Left ventricle myocardium inferior (tissue), 1 donor: ENCODE measurements around the gene SLC12A9. TPM values are rescaled to one million over a fixed set of nuclear protein-coding genes. Genes with fewer than 3 reads are reported as not detected.
A peak's percentile ranks its signal among the peaks of the same experiment; 100 is the strongest.

Source experiments
- DNase-seq: peaks from one replicate; pipeline ENCODE4 v3.0.0-alpha.2; 2020
- H3K27ac ChIP-seq: fragments of 200-600 bp; replicated peaks from 2 replicates; pipeline ENCODE4 v1.8.0; 2021
- H3K27me3 ChIP-seq: fragments of 200-600 bp; 2 replicates; pipeline ENCODE4 v1.8.0; 2021; ENCODE audit warnings: low read depth
- H3K36me3 ChIP-seq: fragments of 200-600 bp; 2 replicates; pipeline ENCODE4 v1.8.0; 2021
- H3K4me1 ChIP-seq: fragments of 200-600 bp; 2 replicates; pipeline ENCODE4 v1.8.0; 2021
- H3K4me3 ChIP-seq: fragments of 200-600 bp; 2 replicates; pipeline ENCODE4 v1.8.0; 2021; ENCODE audit warnings: mild to moderate bottlenecking, moderate library complexity
- H3K9me3 ChIP-seq: fragments of 200-600 bp; replicated peaks from 2 replicates; pipeline ENCODE4 v1.8.0; 2021
- CTCF ChIP-seq: fragments of 200-600 bp; IDR thresholded peaks from 2 replicates; pipeline ENCODE4 v1.8.0; 2021; ENCODE audit warnings: antibody characterized with exemption, mild to moderate bottlenecking, borderline replicate concordance
- intact Hi-C: fragments of 100-400 bp; cut with micrococcal nuclease; formaldehyde crosslinking; loops from one replicate; pipeline ENCODE4 v1.11.0; 2022
- total RNA-seq: library from RNA; stranded (reverse); fragmentation: NEBNext Ultra II Directional; extraction: Animal tissue kit (Norgen Biotek cat#: 25700); gene quantifications from one replicate; pipeline ENCODE4 v1.2.1, GENCODE V29; 2021
- donor health status: DM: no; HTN: yes; CAD: no; lungs with severe emphysema.

The SLC12A9 gene
- total RNA-seq, 1 donor from 2014 or later = 10.9 TPM

- intact Hi-C loops = no loop called here
- H3K36me3 ChIP-seq = peaks cover 62% of the 10 kb centered on the region
- H3K4me1 ChIP-seq = peaks cover 32% of the 10 kb centered on the region
- H3K27me3 ChIP-seq = no peaks in the 10 kb centered on the region
- H3K27ac ChIP-seq = no peak overlapping the region
- TF ChIP-seq CTCF = no peak
- no peaks in the 10 kb centered on the region for H3K9me3 ChIP-seq
- DNase-seq = no peak
- no peak overlapping the region for H3K4me3 ChIP-seq
Measured at GRCh38 chr7:100823140-100823525, 29.4 kb upstream of the SLC12A9 start.

GRCh38 chr7:100823534-100823933, 29.0 kb upstream of the SLC12A9 start:
- Histone ChIP-seq H3K9me3 (no peaks in the 10 kb centered on the region), H3K4me3 (no peak overlapping the region), H3K4me1 (peaks cover 36% of the 10 kb centered on the region), H3K36me3 (peaks cover 58% of the 10 kb centered on the region), H3K27me3 (no peaks in the 10 kb centered on the region), H3K27ac (no peak overlapping the region)
- DNase-seq = no peak
- intact Hi-C loops = no loop called here
- no peak for TF ChIP-seq CTCF

- TF ChIP-seq CTCF = no peak
- peaks cover 4% of the 10 kb centered on the region for H3K27me3 ChIP-seq
- H3K4me3 ChIP-seq = peak overlapping the region; percentile 72
Measured at GRCh38 chr7:100824499-100825214, 27.9 kb upstream of the SLC12A9 start.

GRCh38 chr7:100825215-100825671, 27.3 kb upstream of the SLC12A9 start:
- peaks cover 40% of the 10 kb centered on the region for H3K36me3 ChIP-seq
- peaks cover 4% of the 10 kb centered on the region for H3K27me3 ChIP-seq
- H3K4me1 ChIP-seq = peaks cover 42% of the 10 kb centered on the region
- H3K27ac ChIP-seq = peak overlapping the region; percentile 91
- DNase-seq = no peak
- intact Hi-C loops = no loop called here
- H3K9me3 ChIP-seq = no peaks in the 10 kb centered on the region
- no peak for TF ChIP-seq CTCF
- H3K4me3 ChIP-seq = peak overlapping the region; percentile 72

More at GRCh38 chr7:100824499-100825214, 27.9 kb upstream of the SLC12A9 start:
- Histone ChIP-seq H3K9me3 (no peaks in the 10 kb centered on the region), H3K27ac (peak overlapping the region; percentile 91), H3K36me3 (peaks cover 46% of the 10 kb centered on the region), H3K4me1 (peaks cover 42% of the 10 kb centered on the region)
- DNase-seq = no peak
- intact Hi-C loops = no loop called here

GRCh38 chr7:100825751-100826513, 26.6 kb upstream of the SLC12A9 start:
- Histone ChIP-seq H3K4me1 (peaks cover 42% of the 10 kb centered on the region), H3K27ac (peak overlapping the region; percentile 91), H3K36me3 (peaks cover 34% of the 10 kb centered on the region), H3K9me3 (no peaks in the 10 kb centered on the region), H3K27me3 (peaks cover 4% of the 10 kb centered on the region), H3K4me3 (peak overlapping the region; percentile 72)
- TF ChIP-seq CTCF = no peak
- no peak for DNase-seq
- intact Hi-C loops = no loop called here
